ENCODE data around the gene PRF1.
"Not testable (repeated sequence)": the region's sequence is repeated elsewhere in the genome, so short reads cannot be mapped to it uniquely, and the experiment has no call there.

Gene PRF1

DNA sequence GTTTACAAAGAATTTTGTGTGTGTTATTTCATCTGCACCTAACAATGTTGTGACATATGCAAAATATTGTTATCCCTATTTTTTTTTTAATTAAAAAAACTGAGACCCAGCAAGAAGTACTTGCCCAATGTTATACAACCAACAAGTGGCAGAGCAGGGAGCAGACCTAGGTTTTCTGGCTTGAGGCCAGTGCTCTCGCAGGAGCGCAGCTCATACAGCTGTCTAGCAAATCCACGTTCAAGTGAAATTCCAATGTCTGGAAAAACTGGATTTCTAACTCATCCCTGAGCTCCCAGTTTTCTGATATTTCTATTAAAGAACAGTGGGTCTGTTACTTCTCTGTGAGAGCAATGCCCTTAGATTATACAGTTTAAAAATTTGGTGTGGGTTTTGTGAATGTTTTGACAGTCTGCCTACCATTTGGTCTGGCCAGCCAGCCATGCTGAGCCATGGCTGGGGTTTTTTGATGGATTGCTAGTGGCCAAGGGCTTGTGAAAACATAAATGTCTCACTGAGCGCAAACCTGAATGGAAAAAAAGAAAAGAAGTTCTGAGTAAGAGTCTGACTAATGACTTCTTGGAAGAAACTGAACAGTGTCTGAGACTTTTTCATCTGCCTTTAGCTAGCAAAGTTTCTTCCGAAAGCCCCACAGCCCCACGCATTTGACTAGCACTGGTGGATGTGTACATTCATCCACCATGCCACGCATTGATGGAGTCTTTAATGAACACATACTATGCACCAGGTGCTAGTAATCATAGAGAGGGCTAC lies 15.4 kb upstream of the PRF1 start:
- no peak for DNase-seq (ENCODE audit: low read depth in 2 of 2)

DNA sequence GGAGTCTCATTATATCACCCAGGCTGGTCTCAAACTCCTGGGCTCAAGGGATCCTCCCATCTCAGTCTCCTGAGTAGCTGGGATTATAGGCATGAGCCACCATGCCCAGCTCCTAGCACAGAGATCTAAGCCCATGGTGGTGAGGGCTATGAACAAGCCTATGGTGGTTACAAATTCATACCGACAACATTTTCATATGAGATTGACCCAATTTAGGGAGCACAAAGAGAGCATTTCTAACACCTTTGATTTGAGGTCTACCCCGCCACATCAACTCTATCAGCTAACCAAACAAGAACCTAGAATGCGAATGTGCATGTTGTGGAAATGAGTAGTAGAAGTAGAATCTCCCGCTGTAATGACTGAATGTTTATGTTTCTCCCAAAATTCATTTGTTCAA lies 14.2 kb upstream of the PRF1 start:
- DNase-seq (ENCODE audit: low read depth in 2 of 2), result no peak

DNA sequence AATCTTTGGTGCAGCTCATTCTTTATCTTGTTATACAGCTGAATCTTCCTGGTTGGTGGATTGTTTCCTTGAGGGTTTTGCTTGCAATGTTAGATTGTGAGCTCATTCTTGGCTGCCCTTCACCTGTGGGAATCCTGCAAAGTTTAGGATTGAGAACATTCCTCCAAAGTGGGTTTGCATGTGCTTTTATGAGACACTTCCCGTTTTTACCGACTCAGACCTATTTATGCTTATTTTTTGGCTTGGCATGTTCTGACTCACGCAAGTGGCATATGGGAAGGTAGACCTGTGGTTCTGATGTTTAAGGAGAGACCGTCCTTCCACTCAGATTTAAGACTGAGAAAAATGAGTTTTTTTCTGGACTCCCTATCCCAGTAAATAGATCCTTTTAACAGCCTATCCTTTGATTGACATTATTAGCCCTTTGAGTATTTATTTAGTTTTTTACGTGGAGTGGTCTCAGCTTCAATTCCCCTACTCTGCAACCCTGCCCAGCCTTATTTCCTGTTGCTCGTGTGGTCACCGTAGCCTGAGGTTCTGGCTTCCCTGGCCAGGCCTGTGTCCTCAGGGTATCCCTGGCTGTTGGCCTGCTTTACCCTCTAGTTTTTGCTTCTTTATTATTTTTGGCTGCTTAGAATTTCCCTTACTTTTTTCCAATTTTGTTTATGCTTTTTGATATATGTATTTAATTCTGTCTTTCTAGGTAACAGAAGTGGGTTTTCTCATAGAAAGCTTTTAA lies 13.4 kb upstream of the PRF1 start:
- no peak for DNase-seq (ENCODE audit: low read depth in 2 of 2)

DNA sequence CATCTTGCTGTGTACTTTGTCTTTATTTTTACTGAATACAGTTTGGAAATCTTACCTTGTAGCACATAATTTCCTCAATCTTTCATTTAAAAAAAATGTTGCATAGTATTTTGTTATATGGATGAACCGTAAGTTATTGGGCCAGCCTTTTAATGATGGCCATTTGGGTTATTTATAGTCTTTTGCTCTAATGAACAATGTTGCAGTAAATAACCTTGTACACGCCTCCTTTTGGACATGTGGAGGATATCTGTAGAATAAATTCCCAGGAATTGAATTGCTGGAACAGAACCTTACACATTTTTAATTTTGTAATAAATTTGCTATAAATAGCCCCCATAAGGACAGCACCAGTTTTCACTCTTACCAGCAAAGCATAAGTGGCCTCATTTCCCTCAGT lies 12.7 kb upstream of the PRF1 start:
- no peak for DNase-seq (ENCODE audit: low read depth in 2 of 2)

DNA sequence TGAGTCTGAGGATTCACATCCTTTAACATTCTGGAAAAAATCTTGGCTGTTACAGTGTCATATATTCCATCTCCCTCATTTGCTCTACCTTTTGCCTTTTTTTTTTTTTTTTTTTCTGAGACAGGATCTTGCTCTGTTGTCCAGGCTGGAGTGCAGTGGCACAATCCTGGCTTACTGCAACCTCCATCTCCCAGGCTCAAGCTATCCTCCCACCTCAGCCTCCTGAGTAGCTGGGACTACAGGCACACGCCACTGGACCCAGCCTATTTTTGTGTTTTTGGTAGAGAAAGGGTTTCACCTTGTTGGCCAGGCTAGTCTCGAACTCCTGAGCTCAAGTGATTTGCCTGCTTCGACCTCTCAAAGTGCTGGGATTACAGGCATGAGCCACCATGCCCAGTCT lies 11.8 kb upstream of the PRF1 start:
- not testable (repeated sequence) for DNase-seq (ENCODE audit: low read depth in 2 of 2)

DNA sequence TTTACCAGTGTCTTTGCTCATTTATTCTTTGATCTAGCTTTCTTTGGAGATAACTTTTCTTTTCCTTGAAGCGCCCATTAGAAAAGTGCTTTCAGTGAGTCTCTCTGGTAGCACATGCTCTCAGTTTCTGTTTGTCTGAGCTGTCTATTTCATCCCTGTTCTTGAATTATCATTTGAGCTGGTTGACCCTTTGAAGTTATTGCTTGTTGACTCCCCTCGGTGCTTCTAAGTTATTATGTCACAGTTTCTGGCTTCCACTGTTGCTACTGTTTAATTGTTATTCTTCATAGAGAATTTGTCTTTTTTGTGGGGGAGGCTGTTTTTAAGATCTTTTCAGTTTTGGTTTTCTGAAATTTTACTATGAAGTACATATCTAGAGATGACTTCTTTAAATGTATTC lies 11.4 kb upstream of the PRF1 start:
- no peak for DNase-seq (ENCODE audit: low read depth in 2 of 2)

DNA sequence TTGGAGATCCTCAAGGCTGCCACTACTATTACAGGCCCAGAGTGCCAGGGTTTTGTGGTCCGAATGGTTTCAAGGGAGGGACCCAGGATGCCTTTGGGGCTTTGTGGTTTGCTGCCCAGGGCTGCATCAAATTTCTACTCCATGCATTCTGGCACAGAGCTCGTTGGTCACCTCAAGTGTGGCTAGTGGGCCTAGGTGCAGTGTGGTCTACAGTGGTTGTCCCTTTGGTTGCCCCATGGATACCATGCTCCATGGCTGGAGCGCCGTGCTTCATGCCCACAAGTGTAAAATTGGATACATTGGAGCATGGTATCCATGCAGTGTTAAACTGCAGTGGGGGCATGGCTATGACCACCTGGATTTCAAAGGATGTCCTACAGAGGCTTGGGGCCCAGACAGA lies 5.4 kb upstream of the PRF1 start:
- no peak for DNase-seq (ENCODE audit: low read depth in 2 of 2)

DNA sequence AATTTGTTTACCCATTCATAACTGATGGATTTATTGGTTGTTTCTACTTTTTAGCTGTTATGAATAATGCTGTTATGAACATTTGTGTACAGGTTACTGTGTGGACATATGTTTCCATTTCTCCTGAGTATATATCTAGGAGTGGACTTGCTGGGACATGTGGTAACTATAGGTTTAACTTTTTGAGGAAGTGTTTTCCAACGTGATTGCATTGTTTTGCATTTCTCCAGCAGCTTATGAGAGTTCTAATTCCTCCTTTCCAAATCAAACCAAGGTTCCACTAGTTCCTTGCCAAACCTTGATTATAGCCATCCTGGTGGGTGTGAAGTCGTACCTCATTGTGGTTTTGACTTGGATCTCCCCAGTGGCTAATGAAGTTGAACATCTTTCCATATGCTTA lies 2.6 kb upstream of the PRF1 start:
- no peak for DNase-seq (ENCODE audit: low read depth in 2 of 2)

DNA sequence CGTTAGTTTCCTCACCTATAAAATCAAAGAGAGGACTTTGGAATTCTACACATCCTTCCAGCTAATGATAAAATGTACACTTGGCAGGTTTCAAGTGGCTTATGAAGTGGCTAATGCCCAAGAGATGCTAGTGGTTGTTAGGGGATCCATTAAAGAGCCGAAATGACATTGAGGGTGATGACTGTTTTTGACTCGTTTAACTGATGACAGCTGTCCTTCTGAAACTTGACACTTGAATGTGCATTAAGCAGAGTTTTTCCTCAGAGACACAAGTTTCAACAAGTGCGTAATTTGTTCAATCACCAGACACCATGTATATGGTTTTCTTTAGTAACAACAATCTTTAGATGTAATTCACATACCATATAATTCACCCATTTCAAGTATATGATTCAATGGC lies 1.6 kb upstream of the PRF1 start:
- no peak for DNase-seq (ENCODE audit: low read depth in 2 of 2)

DNA sequence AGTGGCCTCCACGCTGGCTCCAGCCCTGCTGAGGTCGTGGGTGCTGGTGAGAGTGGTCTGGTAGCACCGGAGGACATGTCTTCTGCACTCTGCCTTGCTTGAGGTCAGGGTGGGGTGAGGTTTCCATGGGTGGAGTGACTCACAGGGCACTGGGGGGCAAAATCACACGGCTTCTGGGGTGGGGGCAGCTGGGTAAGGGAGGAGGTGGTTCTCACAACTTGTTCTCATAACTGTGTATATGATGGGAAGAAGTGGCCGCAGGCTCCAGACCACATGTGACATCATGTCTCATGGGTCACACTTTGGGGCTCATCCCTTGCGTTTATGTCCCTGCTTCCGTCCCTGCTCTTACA lies 884 bp upstream of the PRF1 start:
- DNase-seq (ENCODE audit: low read depth in 2 of 2), result no peak

DNA sequence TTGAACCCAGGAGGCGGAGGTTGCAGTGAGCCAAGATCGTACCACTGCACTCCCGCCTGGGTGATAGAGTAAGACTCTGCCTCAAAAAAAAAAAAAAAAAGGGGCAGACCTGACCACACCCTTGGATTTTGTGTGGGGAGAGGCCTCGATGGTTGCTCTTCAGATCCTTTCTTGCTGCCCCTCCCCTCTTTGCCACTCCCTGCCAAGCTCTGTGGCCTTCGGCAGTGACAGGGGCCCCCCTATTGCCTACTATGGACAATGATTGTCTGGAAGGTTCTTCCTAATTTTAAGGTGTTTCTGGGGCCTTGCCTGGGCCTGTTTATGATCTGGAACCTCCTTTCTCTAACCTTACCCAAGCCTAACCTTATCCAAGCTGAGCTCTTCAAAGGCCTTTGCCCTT lies 795 bp downstream of the PRF1 start:
- DNase-seq (ENCODE audit: low read depth in 2 of 2), result no peak

DNA sequence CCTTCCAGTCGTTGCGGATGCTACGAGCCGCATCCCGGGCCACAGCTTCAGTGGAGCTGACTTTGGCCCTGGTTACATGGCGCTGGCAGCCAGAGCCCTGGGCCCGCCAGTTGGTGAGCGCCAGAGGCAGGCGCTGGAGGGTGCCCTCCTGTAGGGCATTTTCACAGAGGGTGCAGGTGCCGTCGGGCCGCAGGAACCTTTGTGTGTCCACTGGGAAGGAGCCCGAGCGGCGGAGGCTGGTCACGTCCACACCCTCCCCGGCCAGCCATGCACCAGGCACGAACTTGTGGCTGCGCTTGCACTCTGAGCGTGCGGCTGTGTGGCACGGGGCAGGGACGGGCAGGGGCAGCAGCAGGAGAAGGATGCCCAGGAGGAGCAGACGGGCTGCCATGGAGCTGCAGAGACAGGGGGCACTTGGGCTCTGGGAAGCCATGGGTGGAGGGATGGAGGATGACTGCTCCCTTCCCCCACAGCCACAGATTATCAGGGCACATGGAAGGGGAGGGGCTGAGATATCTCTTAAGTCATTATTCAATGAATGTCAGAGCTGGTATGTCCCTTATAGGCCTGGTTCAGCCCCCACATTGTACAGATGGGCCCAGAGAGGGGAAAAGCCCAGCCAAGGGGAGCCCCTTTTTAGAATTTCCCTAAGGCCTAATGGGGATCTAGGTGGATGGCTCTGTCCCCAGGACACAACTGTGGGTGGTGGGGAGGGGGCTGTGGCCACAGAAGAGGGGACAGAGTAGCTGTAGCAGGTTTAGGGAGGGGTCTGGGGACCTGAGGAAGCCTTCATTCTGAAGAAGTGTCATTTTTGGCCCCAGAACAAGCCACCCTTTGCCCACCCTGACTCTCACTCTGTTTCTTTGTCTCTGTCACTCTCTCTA lies 1.8 kb downstream of the PRF1 start:
- DNase-seq (ENCODE audit: low read depth in 2 of 2), result no peak

DNA sequence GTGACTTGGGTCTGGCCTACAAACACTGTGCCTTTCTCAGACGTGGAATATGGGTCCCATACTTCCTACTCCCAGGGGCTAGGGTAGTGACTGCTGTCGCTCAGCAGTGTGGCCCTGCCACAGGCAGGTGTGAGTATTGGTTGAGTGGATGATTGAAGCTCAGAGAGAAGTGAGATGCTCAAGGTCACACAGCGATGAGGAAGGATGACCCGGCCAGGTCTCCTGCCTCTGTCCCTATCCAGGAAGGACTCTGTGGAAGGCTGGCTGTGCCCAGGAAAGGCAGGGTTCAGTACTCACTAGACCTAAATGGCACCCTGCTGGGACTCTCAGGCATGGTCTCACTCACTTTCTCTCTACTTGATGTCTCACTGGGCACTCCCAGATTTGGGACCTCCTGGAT lies 2.8 kb downstream of the PRF1 start:
- no peak for DNase-seq (ENCODE audit: low read depth in 2 of 2)

DNA sequence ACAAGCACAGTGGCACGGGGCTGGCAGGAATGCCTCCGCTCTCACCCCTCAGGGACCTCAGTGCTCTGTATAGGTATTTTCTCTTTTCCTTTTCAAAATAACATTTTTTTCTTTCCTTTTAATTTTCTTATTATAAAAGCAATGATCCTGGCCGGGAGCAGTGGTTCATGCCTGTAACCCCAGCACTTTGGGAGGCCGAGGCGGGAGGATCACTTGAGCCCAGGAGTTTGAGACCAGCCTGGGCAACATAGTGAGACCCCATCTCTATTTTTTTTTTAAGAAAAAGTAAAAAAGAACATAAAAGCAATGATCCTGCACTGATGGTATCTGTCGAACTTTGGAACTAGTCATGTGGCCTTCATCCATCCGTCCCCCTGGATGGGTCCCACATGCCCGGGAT lies 3.2 kb downstream of the PRF1 start:
- no peak for DNase-seq (ENCODE audit: low read depth in 2 of 2)

DNA sequence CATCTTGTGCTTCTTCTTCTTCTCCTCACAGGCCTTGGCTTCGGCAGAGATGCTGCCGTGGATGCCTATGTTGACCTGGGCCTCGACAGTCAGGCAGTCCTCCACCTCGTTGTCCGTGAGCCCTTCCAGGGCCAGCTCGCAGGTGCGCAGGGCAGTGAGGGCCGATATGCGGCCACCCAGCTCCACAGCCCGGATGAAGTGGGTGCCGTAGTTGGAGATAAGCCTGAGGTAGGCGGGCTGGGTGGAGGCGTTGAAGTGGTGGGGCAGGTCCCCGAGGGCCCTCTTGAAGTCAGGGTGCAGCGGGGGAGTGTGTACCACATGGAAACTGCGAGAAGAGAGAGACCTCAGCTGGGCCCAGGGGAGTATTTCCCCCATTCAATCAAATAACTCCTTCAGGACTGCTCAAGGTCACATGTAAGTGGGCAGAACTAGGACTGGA lies 3.7 kb downstream of the PRF1 start:
- no peak for DNase-seq (ENCODE audit: low read depth in 2 of 2)

DNA sequence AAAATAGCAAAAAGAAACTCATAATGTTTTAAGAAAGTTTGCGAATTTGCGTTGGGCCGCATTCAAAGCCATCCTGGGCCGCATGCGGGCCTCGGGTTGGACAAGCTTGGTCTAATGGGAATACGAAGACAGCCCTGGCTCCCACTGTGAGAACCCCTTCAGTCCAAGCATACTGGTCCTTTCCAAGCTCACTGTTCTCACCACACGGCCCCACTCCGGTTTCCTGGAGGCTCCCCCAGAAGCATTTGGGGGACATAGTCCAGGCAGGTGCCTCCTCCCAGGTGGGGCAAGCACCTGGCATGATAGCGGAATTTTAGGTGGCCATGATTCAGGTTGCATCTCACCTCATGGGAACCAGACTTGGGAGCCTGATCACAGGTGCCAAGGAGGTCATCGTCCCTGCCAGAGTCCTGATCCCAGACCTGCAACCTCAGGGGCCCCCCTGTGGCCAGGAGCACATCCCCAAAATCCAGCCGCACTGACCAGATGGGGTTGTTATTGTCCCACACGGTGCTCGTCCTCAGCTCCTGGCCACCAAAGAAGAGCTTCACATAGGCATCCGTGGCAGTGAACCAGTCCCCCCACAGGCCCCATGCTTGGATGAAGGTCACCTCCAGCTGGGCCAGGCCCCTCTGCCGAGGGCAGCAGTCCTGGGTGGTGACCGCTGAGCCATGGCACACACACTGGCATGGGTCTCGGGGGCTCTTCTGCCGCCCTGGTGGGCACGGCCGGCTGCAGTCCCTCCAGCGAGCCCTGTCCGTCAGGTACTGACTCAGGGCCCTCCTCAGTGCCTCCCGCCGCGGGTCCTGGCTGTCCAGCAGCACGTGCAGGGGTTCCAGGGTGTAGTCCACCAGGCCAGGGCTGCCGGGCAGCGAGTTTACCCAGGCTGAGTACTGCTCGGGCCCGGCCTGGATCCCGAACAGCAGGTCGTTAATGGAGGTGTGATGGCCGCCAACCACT lies 4.4 kb downstream of the PRF1 start:
- DNase-seq (ENCODE audit: low read depth in 2 of 2), result no peak

DNA sequence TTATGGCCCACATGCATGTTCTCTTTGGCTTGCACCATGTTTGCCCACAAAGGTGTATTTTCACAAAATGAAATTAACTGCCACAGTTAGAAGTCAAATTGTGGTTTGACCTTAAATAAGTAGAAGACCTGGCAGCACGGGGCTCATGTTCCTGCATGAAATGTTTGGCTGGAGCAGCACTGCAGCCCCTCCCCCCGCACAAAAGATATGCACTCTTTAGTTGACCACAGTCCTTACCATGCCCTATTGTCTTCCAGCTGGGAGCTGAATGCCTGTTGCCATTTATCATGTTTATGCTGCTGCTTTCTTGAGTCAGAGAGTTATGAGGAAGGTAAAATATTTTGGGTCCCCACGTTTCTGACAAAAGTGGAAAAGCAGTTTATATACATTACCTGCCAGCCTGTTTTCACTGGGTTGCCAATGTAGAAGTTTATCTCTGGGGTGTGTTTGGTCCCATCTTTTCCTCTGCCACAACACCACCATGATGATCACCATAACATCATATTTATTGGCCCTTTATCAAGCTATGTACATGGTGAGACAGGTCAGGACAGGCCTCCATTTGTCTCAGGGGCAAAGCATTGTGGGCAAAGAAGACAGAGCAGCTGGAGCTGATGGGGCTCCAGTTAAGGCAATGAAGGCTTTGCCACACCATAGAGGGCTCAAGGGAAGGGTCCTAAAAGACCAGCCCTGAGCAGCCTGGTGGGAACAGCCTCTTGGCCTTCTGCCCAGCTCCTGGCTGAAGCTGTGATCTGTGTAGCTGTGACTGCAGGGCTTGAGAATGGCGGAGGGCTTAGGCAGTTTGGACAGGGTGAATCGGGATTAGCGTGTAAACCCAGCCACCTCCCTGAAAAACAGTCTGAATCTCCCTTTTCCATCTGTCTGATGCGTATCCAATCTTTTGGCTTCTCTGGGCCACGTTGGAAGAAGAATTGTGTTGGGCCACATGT lies 5.4 kb downstream of the PRF1 start:
- DNase-seq (ENCODE audit: low read depth in 2 of 2), result no peak

DNA sequence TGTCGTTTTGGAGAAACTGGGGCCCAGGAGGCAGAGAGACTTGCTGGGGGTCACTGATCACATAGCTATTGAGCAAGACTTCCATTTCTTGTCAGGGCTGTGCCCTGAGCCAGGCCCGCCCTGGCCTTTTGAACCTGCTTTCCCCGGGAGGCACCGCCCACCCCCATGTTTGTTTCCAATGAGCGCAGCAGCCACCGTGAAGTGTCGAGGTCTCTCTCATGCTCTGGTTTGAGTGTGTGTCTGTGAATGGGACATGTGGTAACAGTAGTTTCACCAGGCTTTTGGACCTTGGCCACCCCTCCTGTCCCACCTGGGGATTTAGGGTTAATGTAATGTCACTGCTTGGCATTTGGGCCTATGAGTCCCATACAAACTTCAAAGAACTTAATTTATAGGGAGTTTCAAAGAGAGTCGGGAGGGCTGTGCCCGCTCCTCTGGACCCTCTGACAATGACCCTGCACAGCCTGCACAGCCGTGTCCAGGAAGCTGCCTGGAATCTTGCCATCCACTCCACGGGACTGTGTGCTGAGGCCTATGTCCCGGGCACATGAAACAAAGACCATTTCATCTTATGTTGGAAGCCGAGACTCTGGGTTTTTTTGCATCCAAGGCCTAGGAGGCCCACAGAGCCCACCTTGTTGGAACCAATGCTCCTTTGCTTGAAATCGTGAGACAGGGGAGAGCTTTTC lies 6.3 kb downstream of the PRF1 start:
- no peak for DNase-seq (ENCODE audit: low read depth in 2 of 2)

DNA sequence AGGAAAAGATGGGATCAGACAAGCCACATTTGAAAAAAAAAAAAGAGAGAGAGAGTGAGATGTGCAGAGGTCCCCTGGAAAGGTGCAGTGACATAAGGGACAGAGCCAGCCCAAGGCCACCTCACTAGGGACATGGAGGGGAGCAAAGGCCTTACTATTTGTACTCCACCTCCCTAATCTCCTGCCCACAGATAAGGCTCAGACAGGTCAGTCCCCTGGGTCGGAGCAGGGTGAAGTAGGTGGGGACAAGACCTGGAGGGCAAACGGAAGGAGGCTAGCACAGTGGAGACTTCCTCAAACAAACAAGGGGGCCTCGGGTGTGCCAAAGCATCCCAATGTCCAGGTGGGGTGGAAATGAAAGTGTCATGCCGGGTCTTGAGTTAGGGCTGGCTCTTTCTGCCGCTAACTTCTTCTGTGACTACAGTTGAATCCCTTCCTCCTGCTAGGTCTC lies 7.0 kb downstream of the PRF1 start:
- DNase-seq (ENCODE audit: low read depth in 2 of 2), result no peak

DNA sequence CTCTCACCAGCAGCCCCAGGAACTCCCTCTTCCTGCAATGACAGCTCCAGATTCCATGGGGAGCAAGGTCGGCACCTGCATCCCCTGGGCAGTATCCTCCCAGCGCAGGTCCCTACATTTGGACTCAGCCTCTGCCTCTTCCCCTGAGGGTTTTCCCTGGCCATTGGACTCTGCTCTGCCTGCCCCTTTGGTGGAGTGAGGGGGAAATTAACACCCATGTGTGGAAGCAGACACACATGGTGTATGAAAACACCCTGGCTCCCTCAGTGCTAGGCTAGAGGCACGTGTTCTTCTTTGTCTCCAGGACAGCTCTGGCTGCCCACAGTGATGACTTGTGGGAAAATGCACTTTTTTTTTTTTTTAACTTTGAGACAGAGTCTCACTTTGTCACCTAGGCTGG lies 8.4 kb downstream of the PRF1 start:
- DNase-seq (ENCODE audit: low read depth in 2 of 2), result no peak
